AG04450 (cell line): ENCODE measurements around the gene KNL1. TPM values are rescaled to one million over a fixed set of nuclear protein-coding genes. Genes with fewer than 3 reads are reported as not detected.
"Not testable (repeated sequence)": the region's sequence is repeated elsewhere in the genome, so short reads cannot be mapped to it uniquely, and the experiment has no call there.

Experiments
- CTCF ChIA-PET: fragments of 300-600, 350-600 bp; formaldehyde crosslinking; extraction: SDS; loops from one replicate; lab custom pipeline; 2022; ENCODE audit warnings: antibody characterized with exemption, inconsistent platforms; lab: Charles Lee
- POLR2A ChIA-PET: fragments of 350-600 bp; formaldehyde crosslinking; extraction: SDS; loops from one replicate; lab custom pipeline; 2021; ENCODE audit warnings: antibody characterized with exemption, inconsistent platforms; lab: Yijun Ruan, JAX
- DNase-seq: peaks from one replicate; pipeline ENCODE4 v3.0.0-alpha.2; 2011; ENCODE audit warnings: low read depth, low spot score
- H3K27ac ChIP-seq: one replicate; pipeline ENCODE4 v1.5.1; 2012; ENCODE audit warnings: low read depth, low read length, control low read depth
- H3K27me3 ChIP-seq: one replicate; pipeline ENCODE4 v1.6.0; 2012; ENCODE audit warnings: low read length; ENCODE audit not compliant: control insufficient read depth, insufficient read depth
- H3K4me3 ChIP-seq: 2 replicates; pipeline ENCODE4 v1.5.1; 2011; ENCODE audit warnings: mild to moderate bottlenecking, low read depth, low read length, control low read depth
- H3K9me3 ChIP-seq: 2 replicates; pipeline ENCODE4 v1.5.1; 2012; ENCODE audit warnings: low read length; ENCODE audit not compliant: control insufficient read depth, insufficient read depth
- polyA plus RNA-seq: library from polyadenylated mRNA; depleted of rRNA; stranded (reverse); fragments of >200 nt; gene quantifications from 2 replicates; pipeline ENCODE4 v1.2.3, GENCODE V29; 2011
- TF ChIP-seq, protein P1 (sequence below): IDR thresholded peaks from 2 replicates; pipeline ENCODE4 v1.5.1; 2011; ENCODE audit warnings: low read depth, low read length, control low read depth, inconsistent platforms

The KNL1 gene
- polyA plus RNA-seq, 1 experiment: 5.6 TPM

DNA sequence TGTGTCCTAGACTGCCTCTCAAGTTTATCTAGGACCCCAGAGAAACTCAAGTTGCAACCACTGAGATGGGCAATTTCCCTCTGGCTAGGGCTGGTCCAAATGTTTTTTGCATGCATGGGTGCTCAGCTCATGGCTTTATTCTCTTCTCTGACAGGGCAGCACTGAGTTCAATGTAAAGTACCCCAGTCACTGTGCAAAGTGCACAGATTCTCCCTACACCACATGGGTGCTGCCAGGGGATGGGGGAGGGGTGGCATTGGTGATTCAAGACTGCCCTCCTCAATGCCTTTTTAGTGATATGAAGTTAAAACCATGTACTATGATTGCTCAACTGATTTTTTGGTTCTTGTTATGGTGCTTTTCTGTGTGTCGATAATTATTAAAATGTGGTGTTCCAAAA is 86.1 kb downstream of the KNL1 start:
- POLR2A ChIA-PET: no interaction called here

DNA sequence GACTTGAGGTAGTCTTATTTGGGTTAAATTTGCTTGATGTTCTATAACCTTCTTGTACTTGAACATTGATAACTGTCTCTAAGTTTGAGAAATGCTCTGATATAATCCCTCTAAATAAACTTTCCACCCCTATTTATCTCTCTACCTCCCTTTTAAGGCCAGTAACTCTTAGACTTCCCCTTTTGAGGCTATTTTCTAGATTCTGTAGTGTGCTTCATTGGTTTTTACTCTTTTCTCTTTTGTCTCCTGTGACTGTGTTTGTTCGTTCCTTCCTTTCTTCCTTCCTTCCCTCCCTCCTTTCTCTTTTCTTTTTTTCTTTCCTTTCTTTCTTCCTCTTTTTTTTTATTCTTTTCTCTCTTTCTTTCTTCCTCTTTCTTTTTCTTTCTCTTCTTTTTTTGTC is 86.9 kb downstream of the KNL1 start:
- DNase-seq: not testable (repeated sequence)

More for the DNA sequence above, 86.1 kb downstream of the KNL1 start:
- H3K9me3 ChIP-seq: no peaks in the 10 kb centered on the region
- TF ChIP-seq, protein P1, sequence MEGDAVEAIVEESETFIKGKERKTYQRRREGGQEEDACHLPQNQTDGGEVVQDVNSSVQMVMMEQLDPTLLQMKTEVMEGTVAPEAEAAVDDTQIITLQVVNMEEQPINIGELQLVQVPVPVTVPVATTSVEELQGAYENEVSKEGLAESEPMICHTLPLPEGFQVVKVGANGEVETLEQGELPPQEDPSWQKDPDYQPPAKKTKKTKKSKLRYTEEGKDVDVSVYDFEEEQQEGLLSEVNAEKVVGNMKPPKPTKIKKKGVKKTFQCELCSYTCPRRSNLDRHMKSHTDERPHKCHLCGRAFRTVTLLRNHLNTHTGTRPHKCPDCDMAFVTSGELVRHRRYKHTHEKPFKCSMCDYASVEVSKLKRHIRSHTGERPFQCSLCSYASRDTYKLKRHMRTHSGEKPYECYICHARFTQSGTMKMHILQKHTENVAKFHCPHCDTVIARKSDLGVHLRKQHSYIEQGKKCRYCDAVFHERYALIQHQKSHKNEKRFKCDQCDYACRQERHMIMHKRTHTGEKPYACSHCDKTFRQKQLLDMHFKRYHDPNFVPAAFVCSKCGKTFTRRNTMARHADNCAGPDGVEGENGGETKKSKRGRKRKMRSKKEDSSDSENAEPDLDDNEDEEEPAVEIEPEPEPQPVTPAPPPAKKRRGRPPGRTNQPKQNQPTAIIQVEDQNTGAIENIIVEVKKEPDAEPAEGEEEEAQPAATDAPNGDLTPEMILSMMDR: no peak
- CTCF ChIA-PET: interaction anchor here (0.7 to 1.0 kb wide), 4 partner anchors 86 to 239 kb away, joined by 3 to 11 read pairs (median 4); partner anchors contain the start of genes BAHD1 and VPS18
- H3K4me3 ChIP-seq: no peak overlapping the region
- H3K27me3 ChIP-seq: no peaks in the 10 kb centered on the region
- no peak for DNase-seq
- H3K27ac ChIP-seq: no peak overlapping the region

DNA sequence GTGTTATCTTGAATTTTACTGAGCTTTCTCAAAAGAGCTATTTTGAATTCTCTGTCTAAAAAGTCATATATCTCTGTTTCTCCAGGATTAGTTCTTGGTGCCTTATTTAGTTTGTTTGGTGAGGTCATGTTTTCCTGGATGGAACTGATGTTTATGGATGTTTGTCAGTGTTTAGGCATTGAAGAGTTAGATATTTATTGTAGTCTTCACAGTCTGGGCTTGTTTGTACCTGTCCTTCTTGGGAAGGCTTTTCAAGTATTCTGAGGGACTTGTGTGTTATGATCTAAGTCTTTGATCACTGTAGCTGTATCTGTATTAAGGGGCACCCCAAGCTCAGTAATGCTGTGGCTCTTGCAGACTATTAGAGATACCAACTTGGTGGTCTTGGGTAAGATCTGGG is 90.3 kb downstream of the KNL1 start:
- POLR2A ChIA-PET: no interaction called here

More for the DNA sequence above, 86.9 kb downstream of the KNL1 start:
- CTCF ChIA-PET, POLR2A ChIA-PET, H3K27me3 ChIP-seq, H3K27ac ChIP-seq, H3K4me3 ChIP-seq, H3K9me3 ChIP-seq: not testable (repeated sequence)

DNA sequence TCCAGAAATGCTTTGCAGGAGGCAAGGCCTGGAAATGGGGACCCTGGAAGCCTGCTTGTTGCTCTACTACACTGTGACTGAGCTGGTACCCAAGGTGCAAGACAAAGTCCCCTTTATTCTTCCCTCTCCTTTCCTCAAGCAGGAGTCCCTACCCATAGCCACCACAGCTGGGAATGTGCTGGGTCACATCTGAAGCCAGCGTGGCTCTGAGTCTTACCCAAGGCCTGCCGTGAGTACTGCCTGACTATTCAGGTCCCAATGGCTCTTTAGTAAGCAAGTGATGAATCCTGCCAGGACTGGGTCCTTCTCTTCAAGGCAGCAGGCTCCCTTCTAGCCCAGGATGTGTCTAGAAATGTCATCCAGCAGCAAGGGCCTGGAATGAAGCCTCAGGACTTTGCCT is 91.3 kb downstream of the KNL1 start:
- POLR2A ChIA-PET: interaction anchor here (0.7 kb wide), 1 partner anchor 28 kb away, joined by 3 read pairs; no protein-coding TSS in a partner anchor
- no peak overlapping the region for H3K27ac ChIP-seq

More for the DNA sequence above, 90.3 kb downstream of the KNL1 start:
- H3K9me3 ChIP-seq: no peaks in the 10 kb centered on the region
- no peaks in the 10 kb centered on the region for H3K27me3 ChIP-seq
- H3K4me3 ChIP-seq: no peak overlapping the region
- TF ChIP-seq, protein P1: no peak
- CTCF ChIA-PET: interaction anchor here (1.6 kb wide), 1 partner anchor 95 kb away, joined by 3 read pairs; no protein-coding TSS in a partner anchor
- no peak for DNase-seq
- H3K27ac ChIP-seq: no peak overlapping the region

DNA sequence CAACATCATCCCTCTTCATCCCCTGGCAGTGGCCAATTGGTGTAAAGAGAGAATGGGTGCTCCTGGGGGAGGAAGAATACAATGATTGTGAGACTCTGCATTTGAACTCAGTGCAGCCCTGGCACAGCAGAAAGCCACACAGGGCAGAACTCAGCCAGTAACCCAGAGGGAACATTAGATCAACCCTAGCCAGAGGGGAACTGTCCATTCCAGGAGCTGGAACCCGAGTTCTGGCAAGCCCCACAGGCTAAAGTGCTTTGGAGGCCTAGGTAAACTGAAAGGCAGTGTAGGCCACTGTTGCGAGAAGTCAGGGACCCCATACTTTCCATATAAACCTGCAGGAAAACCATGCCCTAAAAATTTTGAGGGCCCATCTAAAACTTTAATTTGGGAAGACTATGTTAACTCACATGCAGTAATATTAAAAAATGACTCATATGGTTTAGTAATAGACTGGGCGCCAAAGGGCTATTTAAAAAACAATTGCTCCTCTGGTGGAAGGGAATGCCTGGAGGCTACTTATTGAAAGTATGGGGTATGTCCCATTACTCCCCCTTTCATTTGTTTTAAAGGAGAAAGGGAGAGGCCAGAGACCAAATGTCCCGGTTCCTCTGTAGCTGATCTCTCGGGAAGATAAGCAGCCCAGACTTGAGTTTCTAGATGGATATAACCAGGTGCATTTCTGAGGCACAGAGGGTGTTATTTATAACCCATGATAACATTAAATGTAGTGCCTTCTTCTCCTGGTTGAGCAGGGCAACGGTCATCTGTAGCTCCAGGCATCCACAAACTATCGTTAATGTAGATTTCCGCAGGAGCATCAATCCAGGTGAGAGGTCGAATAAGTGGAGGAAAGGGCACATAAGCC is 95.1 kb downstream of the KNL1 start:
- H3K4me3 ChIP-seq: no peak overlapping the region
- ChIA-PET POLR2A (no interaction called here), CTCF (no interaction called here)
- no peak overlapping the region for H3K27ac ChIP-seq
- TF ChIP-seq, protein P1: no peak
- no peaks in the 10 kb centered on the region for H3K9me3 ChIP-seq
- DNase-seq: no peak
- H3K27me3 ChIP-seq: no peaks in the 10 kb centered on the region

More for the DNA sequence above, 91.3 kb downstream of the KNL1 start:
- Histone ChIP-seq H3K9me3 (no peaks in the 10 kb centered on the region), H3K27me3 (no peaks in the 10 kb centered on the region), H3K4me3 (no peak overlapping the region)
- DNase-seq: no peak
- TF ChIP-seq, protein P1: no peak
- CTCF ChIA-PET: interaction anchor here (0.7 to 1.6 kb wide), 2 partner anchors 96 to 209 kb away, joined by 3 to 5 read pairs; partner anchors contain the start of gene VPS18
